ENCODE data around the gene ZNF699. TPM values are rescaled to one million over a fixed set of nuclear protein-coding genes. Genes with fewer than 3 reads are reported as not detected.

The ZNF699 gene
- total and polyA plus RNA-seq, 2 of the 13 experiments (the other 11 are each of a cell fraction or from before 2014, with no cell fraction given): 0.33 to 2.2 TPM

DNA sequence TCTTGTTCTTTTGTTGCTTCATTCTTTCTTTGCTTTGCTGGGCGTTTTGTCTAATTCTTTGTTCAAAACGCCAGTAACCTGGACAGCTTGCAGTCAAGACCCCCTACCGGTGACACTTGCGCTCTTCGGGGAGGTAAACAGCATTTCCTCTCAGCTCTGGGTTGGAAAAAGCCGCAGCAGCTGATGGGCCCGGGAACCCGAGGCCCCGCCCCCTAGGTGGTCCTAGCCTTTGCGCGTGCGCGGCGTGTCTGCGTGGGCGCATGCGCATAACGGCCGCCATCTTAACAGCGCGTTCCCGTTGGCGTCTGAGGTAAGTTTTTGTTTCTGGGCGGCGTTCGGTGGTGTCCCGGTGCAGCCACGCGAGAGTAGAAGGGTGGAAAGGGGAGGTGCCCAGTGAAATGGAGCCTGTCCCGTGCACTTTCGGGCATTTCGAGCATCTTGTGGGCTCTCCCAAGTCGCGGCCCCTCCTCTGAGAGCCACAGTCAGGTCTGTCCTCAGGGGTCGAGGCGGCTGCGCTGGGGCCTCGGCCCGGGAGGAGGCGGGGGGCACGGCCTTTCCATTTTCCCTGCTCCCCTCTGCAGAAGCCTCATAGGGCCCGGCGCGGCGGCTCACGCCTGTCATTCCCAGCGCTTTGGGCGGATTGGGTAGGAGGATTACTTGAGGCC lies 14.4 kb upstream of the ZNF699 start, which contains the start of gene ZNF559 (continued):
- TF ChIP-seq FOXO1 (CRISPR knock-in tag; IDR thresholded peaks at IDR 0.05) (no peak), DZIP1 (CRISPR knock-in tag; IDR thresholded peaks at IDR 0.05) (no peak), ZNF713 (CRISPR knock-in tag; IDR thresholded peaks at IDR 0.05) (no peak), ZNF276 (CRISPR knock-in tag; IDR thresholded peaks at IDR 0.05; ENCODE audit: low read depth) (no peak), RFX3 (CRISPR knock-in tag; IDR thresholded peaks at IDR 0.05) (no peak), ZC3H4 (CRISPR knock-in tag; IDR thresholded peaks at IDR 0.05; ENCODE audit: borderline replicate concordance) (no peak), ZBTB46 (CRISPR knock-in tag; IDR thresholded peaks at IDR 0.05; ENCODE audit: borderline replicate concordance) (no peak), HNF4A (CRISPR knock-in tag; IDR thresholded peaks at IDR 0.05) (no peak), ZNF17 (CRISPR knock-in tag; IDR thresholded peaks at IDR 0.05) (no peak), ZNF614 (CRISPR knock-in tag; IDR thresholded peaks at IDR 0.05; ENCODE audit: borderline replicate concordance) (no peak), ZBTB10 (CRISPR knock-in tag; IDR thresholded peaks at IDR 0.05; ENCODE audit: borderline replicate concordance) (no peak), ZNF547 (CRISPR knock-in tag; IDR thresholded peaks at IDR 0.05) (no peak), HMG20B (CRISPR knock-in tag; conservative IDR thresholded peaks at IDR 0.05) (no peak), SKI (IDR thresholded peaks at IDR 0.05; ENCODE audit: partially characterized antibody) (no peak), RFXANK (CRISPR knock-in tag; IDR thresholded peaks at IDR 0.05) (no peak), HDAC2 (CRISPR knock-in tag; IDR thresholded peaks at IDR 0.05) (no peak), SIX4 (CRISPR knock-in tag; IDR thresholded peaks at IDR 0.05) (no peak)
- TF ChIP-seq, protein P1, sequence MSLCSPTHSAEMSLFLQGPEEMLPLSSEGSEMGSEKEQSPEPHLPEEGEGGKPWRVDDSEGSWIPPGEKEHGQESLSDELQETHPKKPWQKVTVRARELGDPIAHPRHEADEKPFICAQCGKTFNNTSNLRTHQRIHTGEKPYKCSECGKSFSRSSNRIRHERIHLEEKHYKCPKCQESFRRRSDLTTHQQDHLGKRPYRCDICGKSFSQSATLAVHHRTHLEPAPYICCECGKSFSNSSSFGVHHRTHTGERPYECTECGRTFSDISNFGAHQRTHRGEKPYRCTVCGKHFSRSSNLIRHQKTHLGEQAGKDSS (CRISPR knock-in tag; IDR thresholded peaks at IDR 0.05; ENCODE audit: borderline replicate concordance, low read depth): no peak
- TF ChIP-seq, protein P2, sequence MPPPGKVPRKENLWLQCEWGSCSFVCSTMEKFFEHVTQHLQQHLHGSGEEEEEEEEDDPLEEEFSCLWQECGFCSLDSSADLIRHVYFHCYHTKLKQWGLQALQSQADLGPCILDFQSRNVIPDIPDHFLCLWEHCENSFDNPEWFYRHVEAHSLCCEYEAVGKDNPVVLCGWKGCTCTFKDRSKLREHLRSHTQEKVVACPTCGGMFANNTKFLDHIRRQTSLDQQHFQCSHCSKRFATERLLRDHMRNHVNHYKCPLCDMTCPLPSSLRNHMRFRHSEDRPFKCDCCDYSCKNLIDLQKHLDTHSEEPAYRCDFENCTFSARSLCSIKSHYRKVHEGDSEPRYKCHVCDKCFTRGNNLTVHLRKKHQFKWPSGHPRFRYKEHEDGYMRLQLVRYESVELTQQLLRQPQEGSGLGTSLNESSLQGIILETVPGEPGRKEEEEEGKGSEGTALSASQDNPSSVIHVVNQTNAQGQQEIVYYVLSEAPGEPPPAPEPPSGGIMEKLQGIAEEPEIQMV (CRISPR knock-in tag; IDR thresholded peaks at IDR 0.05; ENCODE audit: low read depth): no peak
